GM18519 (cell line): ENCODE measurements around the gene KMT2A.
"Not testable (repeated sequence)": the region's sequence is repeated elsewhere in the genome, so short reads cannot be mapped to it uniquely, and the experiment has no call there.

Experiments used
- ATAC-seq: cut with Tn5 transposase; IDR thresholded peaks from one replicate; pipeline ENCODE4 v1.9.1; 2021; ENCODE audit warnings: mild to moderate bottlenecking, moderate library complexity; ENCODE audit not compliant: unreplicated experiment, low FRiP score

KMT2A gene

DNA sequence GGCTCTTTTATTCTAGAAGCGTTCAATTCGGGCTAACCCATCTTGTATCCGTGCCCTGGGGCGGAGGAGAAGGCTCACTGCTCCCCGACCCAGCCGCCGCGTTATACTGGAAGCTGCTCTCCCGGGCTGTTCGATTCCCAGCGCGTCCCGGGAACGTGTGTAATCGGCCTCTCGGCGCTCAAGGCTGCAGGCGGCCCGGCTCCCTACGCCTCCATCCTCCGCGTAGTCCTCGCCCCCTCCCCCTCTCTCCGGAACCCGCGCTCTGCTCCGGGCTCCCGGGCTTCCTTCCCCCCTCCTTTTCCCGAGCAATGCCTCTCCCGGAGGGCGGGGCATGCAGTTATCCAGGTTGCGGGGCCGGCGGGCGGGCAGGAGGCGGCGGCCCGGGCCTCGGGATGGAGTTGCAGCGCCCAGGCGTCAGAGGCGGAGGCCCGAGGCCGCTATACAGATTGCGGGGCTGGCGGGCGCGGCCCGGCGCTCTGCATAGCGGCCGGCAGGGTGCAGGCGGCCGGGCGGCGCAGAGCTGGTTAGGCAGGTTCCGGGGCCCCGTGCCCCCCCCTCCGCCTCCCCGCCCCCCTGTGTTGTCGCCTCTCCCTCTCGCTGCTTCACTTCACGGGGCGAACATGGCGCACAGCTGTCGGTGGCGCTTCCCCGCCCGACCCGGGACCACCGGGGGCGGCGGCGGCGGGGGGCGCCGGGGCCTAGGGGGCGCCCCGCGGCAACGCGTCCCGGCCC is at the start of gene KMT2A:
TSS of gene KMT2A (plus strand) at position 600 of the 732 bp plus-strand sequence. CDS start at position 621, 21 bp downstream.
- peak; percentile 46 for ATAC-seq

DNA sequence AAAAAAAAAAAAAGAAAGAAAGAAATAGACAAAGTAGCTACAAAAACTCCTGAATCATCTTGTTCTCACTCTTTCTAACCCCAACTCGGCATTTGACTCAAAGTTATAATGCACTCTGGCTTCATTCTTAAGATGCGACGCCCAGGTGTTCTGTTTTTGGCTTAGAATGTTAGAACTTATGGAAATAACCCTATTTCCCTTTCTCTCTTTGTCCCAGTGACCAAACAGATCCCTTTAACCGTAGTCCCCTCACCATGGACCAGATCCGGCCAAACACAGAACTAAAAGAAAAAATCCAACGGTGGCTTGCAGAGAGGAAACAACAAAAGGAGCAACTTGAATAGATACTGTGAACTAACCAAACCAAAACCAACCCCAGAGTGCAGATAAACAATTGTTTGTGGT is 40.2 kb upstream of the KMT2A start:
- no peak for ATAC-seq

DNA sequence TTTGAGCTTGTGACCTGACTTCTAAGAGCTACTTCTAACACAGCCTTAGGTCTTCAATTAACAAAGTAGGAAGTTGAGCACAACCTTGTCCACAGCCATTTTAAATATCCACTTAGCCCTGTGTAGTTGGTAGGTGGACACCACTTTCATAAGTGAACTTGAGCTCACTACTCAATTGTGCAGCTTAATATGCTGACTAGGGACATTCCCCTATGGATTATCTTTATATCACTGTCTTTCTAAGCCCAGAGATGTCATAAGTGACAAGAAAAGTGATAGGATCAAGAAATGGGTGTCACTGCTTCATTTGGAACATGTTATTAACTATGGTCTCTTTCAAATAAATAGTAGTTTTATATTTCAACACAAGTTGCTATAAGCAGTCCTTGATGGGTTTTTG is 38.8 kb upstream of the KMT2A start:
- ATAC-seq = no peak

DNA sequence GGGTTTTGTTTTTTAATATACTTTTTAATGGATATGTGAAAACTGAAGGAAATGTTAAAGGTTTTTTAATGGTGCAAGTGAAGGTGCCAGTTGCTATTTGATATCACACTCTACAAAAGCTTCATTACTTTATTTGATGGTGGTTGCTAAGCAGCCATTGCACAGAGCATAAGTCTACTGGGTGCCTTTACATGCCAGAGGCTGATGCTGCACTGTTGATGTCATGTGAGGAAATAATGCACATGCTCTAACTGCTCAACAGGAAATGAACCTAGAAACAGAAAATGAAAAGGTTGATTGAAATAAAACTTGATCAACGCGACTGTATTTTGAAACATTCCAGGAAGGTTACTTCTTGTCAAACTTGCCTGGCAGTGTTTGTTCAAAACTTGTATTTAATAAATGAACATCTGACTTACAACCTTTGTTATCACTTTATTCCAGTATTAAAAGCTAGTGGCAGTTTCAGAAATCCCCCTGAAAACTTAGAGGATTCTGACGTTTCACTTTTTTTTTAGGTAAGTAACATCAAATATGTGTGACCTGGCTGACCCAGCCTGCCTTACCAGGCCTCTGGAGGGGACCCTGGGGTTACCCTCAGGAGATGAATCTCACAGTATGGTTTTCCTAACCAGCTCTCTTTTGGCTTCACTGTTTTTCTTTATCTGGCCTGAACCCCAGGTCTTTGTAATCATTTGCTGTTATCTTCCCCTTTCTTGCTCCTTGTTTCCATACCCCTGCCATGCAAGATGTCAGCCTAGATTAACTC is 37.3 kb upstream of the KMT2A start:
- ATAC-seq = peak; percentile 49

DNA sequence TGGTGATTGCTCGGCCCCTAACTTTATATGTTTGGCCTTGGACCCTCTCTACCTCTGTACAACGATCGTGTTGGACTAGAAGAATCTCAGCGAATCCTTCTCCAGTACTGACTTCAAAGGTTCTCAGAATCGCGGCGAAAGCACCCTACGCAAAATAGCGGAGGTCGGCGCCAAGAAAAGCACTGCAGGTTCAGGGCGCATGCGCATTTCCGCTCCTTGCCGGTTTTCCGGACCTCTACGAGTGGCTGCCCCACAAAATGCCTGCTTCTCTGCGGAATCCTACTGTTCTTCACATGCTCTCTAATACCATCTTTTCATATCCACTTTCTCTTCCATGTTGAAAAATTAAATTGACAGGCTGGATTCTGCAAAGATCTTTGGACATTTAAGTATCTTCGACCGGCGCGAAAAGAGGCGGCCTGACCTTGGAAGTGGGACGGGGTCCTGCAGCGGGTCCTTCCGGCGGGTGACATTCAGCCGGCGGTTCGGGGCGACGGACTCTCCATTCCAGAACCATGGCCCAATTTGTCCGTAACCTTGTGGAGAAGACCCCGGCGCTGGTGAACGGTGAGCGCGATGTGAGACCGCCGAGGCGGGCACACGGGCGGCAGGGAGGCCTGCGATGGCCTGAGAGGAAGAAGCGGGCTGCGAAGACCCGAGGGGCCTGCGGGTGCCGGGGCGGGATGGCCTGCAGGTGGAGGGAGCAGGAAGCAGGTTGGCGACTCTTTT is 35.0 kb upstream of the KMT2A start, which contains the start of gene ATP5MG:
TSS of gene ATP5MG (plus strand) at position 456 of the 729 bp plus-strand sequence. CDS start at position 516, 60 bp downstream.
- no peak for ATAC-seq

DNA sequence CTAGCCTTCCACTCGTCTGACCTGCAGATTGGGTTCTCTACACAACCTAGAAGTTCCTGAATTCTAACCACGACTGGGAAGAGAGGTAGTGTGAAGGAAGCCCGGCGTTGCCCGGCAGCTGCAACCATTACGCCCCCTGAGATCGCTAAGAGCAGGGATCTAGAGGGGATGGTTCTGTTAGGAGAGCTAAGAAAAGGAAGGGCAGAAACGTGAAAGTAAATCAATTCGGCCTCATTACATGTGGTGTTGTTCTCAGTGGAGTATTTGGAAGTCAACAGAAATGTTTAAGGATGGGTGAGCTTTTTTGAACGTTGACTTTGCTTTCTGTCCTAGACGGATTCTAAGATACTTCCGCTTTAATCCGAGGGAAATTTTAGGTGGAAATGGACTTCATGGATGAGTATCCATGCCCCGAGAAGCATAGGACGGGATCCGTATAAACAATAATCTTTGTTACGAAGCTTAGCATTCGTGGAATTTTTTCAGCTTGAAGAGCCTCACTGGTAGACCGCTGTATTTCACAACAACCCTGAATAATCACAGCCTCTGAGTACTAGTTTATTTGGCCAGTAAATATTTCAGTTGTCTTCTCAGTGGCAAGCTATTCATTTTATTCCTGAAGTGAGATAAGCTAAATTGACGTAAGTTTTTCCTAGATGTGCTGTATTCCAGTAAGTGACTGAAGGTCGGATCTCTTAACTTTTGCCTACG is 34.3 kb upstream of the KMT2A start:
- ATAC-seq = no peak

DNA sequence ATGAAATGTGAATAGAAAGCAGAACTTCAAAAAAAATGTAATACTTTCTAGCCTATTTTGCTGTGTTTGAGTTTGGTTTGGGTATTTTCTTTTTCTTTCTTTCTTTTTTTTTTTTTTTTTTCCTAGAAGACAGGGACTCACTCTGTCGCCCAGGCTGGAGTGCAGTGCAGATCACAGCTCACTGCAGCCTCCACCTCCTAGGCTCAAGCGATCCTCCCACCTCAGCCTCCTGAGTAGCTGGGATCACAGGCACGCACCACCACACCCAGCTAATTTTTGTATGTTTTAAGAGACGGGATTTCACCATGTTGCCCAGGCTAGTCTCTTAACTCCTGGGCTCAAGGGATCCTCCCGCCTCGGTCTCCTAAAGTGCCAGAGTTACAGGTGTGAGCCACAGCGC is 33.7 kb upstream of the KMT2A start:
- not testable (repeated sequence) for ATAC-seq

DNA sequence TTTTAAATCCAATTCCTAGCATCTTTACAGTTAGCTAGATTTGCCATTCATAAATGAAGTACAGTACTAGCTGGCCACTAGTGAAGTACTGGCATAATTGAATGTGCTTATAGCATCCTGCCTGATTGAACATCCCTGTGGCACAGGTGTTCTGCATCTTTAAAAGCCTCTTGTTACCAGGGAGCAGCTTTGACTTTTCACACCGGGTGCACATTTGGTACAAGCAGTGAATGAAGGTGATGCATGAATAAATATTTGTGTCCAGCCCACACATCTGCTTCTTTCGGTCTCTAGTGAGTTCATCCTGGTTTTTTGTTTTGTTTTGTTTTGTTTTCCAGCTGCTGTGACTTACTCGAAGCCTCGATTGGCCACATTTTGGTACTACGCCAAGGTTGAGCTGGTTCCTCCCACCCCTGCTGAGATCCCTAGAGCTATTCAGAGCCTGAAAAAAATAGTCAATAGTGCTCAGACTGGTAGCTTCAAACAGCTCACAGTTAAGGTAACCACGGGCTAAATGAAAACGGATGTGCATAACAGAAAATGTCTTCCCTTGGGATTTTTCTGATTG is 29.6 kb upstream of the KMT2A start:
- ATAC-seq = no peak

DNA sequence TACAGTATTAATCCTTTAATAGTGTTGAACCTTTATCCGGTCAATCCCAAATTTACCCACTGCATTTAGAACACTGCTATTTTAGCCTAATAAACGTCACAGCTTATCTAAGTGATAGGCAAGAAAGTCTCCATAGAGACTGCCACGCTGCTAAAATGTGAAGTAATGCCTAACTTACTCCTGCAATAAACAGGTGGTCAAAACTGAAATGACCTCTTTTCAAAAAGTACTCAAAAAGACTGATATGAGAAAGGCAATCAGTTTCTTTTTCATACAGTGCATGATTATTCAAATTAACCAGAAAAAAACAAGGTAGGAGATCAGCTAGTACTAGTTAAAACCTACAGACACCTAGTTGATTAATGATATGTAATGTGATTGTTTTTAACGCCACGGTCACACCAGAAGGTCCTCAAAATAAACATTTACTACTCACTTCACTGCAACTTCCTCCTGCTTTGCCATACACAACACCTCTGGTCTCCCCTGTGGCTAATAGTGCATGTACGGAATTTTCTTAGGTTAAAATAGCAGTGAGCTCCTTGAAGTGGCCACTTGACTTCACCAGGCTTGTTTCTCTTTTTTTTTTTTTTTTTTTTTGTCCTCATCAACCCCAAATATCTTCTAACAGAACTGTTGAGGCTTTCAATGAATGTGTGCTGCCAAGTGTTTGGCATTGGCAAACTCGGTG is 26.1 kb upstream of the KMT2A start:
- no peak for ATAC-seq

DNA sequence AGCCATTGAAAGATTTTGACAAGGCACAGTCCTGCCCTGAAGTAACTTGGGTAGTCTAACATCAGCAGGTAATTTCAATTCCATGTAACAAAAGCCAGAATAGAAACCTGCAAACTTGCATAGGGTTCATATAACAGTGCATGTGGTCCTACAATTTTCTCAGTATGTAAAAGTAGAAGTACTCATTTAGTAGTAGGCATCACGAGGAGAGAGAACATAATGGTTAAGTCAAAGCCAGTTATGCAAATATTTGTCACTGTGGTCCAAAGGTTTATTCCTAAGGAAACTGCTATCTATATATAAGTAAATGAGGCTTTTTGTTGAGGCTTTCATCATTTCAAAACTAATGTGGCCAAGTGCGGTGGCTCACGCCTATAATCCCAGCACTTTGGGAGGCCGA is 24.8 kb upstream of the KMT2A start:
- no peak for ATAC-seq

DNA sequence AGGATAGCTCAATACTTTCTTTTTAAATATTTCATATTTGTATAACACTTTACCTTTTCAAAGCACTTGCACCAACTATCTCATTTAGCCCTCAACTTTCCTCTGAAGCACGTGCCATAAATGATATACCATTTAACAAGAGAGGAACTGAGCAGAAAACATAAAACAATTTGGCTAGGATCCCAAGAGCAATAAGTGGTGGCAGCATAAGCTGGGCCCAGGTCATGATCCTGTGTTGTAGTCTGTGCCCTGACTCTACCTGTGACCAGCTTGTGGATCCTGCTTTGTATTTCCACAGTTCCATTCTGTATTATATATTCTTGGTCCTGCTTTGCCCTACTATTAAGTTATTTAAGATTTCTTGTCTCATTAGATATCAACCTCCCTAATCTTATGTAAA is 23.4 kb upstream of the KMT2A start:
- no peak for ATAC-seq

DNA sequence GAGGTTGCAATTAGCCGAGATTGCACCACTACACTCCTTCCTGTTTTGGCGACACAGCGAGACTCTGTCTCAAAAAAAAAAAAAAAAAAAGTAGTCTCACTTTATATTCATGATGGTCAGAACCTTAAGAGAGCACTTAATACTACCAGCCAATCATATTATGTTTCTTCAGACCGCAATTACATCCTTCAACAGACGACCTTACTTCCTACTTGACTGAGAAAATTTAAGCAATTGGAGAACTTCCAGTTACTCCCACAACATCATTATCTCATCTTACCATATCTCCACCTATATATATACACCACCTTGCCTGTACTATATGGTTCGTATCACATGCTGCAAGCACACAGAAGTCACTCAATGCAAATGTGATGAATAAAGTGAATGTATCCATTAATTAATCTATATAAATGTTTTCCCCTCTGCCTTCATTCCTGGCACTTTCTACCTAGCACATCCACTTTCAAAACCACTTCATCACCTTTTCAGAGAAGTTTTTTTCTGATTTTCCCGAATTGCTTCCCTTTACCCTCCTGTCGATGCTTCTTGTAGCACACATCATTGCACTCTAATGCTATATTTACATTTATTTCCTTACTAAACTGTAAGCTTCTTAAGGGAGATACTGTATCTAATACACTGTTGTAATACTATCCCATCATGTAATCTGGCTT is 21.1 kb upstream of the KMT2A start:
- no peak for ATAC-seq

DNA sequence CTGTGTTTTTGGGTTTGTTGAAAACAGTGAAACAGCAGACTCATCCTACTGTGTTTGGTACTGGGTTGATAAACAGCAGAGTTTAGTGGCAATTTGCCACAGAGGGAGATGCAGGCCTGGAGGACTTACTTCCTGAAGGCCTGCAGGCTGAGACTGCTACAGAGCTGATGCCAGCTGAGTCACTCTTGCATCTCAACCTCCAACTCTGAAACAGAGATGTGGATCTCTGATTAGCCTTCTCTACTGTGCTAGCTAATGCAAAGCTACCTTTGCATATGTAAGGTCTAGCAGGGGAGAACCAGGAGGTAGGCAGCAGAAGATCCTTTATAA is 20.6 kb upstream of the KMT2A start:
- ATAC-seq = no peak

DNA sequence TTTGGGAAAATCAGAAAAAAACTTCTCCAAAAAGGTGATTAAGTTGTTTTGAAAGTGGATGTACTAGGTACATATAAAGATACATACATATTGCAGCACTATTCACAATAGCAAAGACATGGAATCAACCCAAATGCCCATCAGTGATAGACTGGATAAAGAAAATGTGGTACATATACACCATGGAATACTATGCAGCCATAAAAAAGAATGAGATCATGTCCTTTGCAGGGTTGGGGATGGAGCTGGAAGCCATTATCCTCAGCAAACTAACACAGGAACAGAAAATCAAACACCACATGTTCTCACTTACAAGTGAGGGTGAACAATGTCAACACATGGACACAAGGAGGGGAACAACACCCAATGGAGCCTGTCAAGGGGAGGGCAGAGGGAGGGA is 19.4 kb upstream of the KMT2A start:
- not testable (repeated sequence) for ATAC-seq

DNA sequence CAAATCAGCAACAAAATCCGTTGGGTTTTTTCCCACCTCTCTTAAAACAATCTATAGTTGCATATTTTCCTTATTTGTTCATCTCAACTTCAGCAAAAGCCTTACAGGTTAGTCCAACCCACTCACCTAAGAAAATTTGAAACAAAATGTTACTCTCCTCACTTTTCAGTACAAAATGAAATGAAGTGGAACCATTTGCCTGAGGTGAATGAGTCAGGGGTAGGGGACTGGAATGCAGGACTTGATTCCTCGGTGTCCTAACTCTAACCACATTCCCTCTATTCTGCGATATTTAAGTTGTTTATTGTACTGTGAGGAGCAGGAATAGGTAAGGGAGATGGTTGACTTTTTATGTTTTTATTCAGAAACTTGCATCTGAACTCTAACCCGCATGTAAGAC is 18.5 kb upstream of the KMT2A start:
- no peak for ATAC-seq

DNA sequence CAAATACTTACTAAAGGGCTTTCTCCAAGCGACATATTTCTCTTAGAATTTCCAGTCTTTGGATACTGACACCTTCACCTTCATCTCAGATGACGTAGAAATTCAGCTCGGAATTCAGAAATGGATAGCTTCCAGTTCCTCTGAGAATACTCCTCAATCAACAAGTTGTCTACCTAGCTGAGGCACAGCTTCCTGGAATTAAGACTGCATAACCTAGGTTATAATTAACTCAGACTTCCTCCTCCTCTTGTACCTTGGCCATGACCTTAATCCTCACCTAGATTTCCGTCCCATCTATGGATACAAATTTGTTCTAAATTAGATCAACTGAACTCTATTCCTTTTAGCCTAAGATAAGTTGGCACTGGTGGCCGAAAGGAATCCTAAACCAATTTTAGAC is 17.5 kb upstream of the KMT2A start:
- no peak for ATAC-seq

DNA sequence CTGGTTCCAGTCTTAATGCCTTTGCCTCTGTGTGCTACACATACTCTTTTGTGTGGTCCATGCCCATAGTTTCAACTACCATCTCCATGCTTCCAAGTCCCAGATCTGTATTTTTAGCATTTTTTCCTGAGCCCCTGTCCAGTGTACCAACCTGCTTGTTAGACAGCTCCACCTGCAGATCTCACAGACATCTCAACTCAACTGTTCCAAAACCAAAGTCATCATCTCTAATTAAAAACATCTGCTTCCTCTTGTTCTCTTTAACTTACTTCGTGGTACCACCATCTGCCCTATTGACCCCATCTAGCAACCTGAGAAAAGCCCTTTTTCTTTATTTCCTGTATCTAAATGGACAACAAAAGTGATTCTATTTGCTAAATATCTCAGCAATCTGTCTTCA is 8.6 kb upstream of the KMT2A start:
- no peak for ATAC-seq

DNA sequence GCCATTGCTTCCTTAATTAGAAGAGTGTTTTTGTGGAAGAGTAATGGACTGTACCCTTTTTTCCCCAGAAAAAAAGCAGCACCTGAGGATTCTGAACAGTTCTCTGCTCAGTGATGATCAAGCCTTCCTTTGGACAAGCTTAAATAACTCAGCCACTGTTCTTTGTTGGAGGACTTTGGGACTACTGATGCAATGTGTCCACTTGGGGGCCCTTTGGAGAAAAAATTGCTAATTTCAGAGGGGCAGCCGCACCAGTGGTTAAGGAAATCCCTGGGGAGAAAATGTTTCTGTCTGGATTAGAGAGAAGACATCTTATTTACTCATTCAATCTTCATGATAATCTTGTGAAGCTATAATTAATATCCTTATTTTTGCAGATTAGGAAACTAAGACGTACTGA is 5.3 kb upstream of the KMT2A start:
- no peak for ATAC-seq

DNA sequence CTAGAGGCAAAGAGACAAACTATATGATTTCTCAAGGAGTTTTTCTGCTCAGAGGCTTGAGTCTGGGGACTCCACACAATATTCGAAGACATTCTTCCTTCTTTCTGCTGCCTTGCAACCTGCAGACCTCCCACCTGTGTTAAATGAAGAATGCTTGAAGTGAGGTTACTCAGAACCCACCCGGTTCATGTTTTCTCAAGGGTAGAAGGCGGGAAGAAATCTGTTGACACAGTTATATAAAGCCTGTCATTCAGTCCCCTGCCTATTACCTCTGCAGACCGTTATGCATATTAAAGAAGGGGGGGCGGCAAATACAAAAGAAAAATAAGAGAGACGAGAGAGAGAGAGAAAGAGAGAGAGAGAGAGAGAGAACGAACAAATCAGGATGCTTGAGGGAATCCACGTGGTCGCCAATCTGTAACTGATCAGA is 2.2 kb upstream of the KMT2A start:
- no peak for ATAC-seq
